BLaER1 treated with 17β-estradiol and CSF1 and Interleukin-3, amounts not matched to agents 10 nM and 100 nM (cell line): ENCODE results near the gene PLEKHG1.

ENCODE experiments used
- H3K27ac ChIP-seq, 11 experiments: shearing (Covaris generic); formaldehyde crosslinking; 2 replicates each; pipeline ENCODE4 v1.8.1; 2022
- H3K27me3 ChIP-seq, 11 experiments: shearing (Covaris generic); formaldehyde crosslinking; 2 replicates each; pipeline ENCODE4 v1.8.1; 2022
- H3K36me3 ChIP-seq, 11 experiments: shearing (Covaris generic); formaldehyde crosslinking; 2 replicates each; pipeline ENCODE4 v1.8.1; 2022
- H3K4me1 ChIP-seq, 10 experiments: shearing (Covaris generic); formaldehyde crosslinking; 2 replicates each; pipeline ENCODE4 v1.8.1; 2022
- H3K4me2 ChIP-seq, 11 experiments: shearing (Covaris generic); formaldehyde crosslinking; 2 replicates each; pipeline ENCODE4 v1.8.1; 2022
- H3K4me3 ChIP-seq, 10 experiments: shearing (Covaris generic); formaldehyde crosslinking; 2 replicates each; pipeline ENCODE4 v1.8.1; 2022
- H3K9ac ChIP-seq, 11 experiments: shearing (Covaris generic); formaldehyde crosslinking; 2 replicates each; pipeline ENCODE4 v1.8.1; 2022
- H3K9me3 ChIP-seq, 11 experiments: shearing (Covaris generic); formaldehyde crosslinking; replicated peaks in 1 of 11; 2 replicates each; pipeline ENCODE4 v1.8.1; 2022
- H4K20me1 ChIP-seq, 11 experiments: shearing (Covaris generic); formaldehyde crosslinking; 2 replicates each; pipeline ENCODE4 v1.8.1; 2022
- Cebpa-rat ChIP-seq, 11 experiments: shearing (Covaris generic); IDR thresholded peaks; 2 replicates each; pipeline ENCODE4 v1.8.1; 2022

PLEKHG1 gene

GRCh38 chr6:150619275-150619674, 19.6 kb downstream of the PLEKHG1 start:
- H4K20me1 ChIP-seq: peaks cover 0 to 10% (median 0%) of the 10 kb centered on the region in 11 experiments; a peak in 7 of 22 replicates
- H3K4me3 ChIP-seq: no peak overlapping the region
- H3K27me3 ChIP-seq: peaks cover 0 to 85% (median 0%) of the 10 kb centered on the region in 11 experiments; a peak in 8 of 22 replicates
- H3K9me3 ChIP-seq: peaks cover 0 to 4% (median 0%) of the 10 kb centered on the region in 11 experiments; a peak in 2 of 22 replicates
- no peak overlapping the region for H3K27ac ChIP-seq
- peak overlapping the region in 9 of 11 experiments; percentile 1 to 74 (median 38); a peak in 12 of 22 replicates for H3K4me2 ChIP-seq
- no peaks in the 10 kb centered on the region for H3K36me3 ChIP-seq
- H3K4me1 ChIP-seq: peaks cover 20 to 35% (median 28%) of the 10 kb centered on the region in 10 experiments
- TF ChIP-seq Cebpa-rat (IDR thresholded peaks at IDR 0.05): no peak
- H3K9ac ChIP-seq: no peak overlapping the region

GRCh38 chr6:150620244-150620643, 20.6 kb downstream of the PLEKHG1 start:
- H4K20me1 ChIP-seq: peaks cover 0 to 11% (median 0%) of the 10 kb centered on the region in 11 experiments; a peak in 6 of 22 replicates
- H3K9me3 ChIP-seq: peaks cover 0 to 7% (median 0%) of the 10 kb centered on the region in 11 experiments; a peak in 3 of 22 replicates
- H3K27ac ChIP-seq: no peak overlapping the region
- no peak overlapping the region for H3K4me3 ChIP-seq
- H3K9ac ChIP-seq: no peak overlapping the region
- peaks cover 0 to 85% (median 0%) of the 10 kb centered on the region in 11 experiments; a peak in 8 of 22 replicates for H3K27me3 ChIP-seq
- H3K4me2 ChIP-seq: no peak overlapping the region
- H3K4me1 ChIP-seq: peaks cover 20 to 35% (median 28%) of the 10 kb centered on the region in 10 experiments
- no peak for TF ChIP-seq Cebpa-rat (IDR thresholded peaks at IDR 0.05)
- H3K36me3 ChIP-seq: no peaks in the 10 kb centered on the region

- H3K36me3 ChIP-seq: no peaks in the 10 kb centered on the region
- H4K20me1 ChIP-seq: peaks cover 0 to 11% (median 0%) of the 10 kb centered on the region in 11 experiments; a peak in 6 of 22 replicates
- TF ChIP-seq Cebpa-rat (IDR thresholded peaks at IDR 0.05): no peak
- H3K9me3 ChIP-seq: peaks cover 1 to 13% (median 2%) of the 10 kb centered on the region in 11 experiments; a peak in 18 of 22 replicates
- no peak overlapping the region for H3K4me3 ChIP-seq
- H3K27me3 ChIP-seq: peaks cover 0 to 85% (median 0%) of the 10 kb centered on the region in 11 experiments; a peak in 8 of 22 replicates
- no peak overlapping the region for H3K27ac ChIP-seq
- H3K4me1 ChIP-seq: peaks cover 20 to 35% (median 28%) of the 10 kb centered on the region in 10 experiments
- no peak overlapping the region for H3K4me2 ChIP-seq
- H3K9ac ChIP-seq: no peak overlapping the region
Observed at GRCh38 chr6:150620763-150621162, 21.1 kb downstream of the PLEKHG1 start.

GRCh38 chr6:150622476-150622875, 22.8 kb downstream of the PLEKHG1 start:
- Histone ChIP-seq H4K20me1 (peaks cover 0 to 11% (median 0%) of the 10 kb centered on the region in 11 experiments; a peak in 6 of 22 replicates), H3K4me3 (no peak overlapping the region), H3K27me3 (peaks cover 0 to 89% (median 0%) of the 10 kb centered on the region in 11 experiments; a peak in 8 of 22 replicates), H3K4me1 (peaks cover 20 to 30% (median 25%) of the 10 kb centered on the region in 10 experiments), H3K36me3 (0 out of 22 replicates have a peak, but pooled peaks cover 0 to 5% (median 0%) of the 10 kb centered on the region in 11 experiments), H3K27ac (peak overlapping the region in 4 of 11 experiments; percentile 8 to 43 (median 10); a peak in 3 of 22 replicates), H3K4me2 (peak overlapping the region; percentile 49 to 65 (median 59); a peak in 21 of 22 replicates), H3K9me3 (peaks cover 10 to 21% (median 12%) of the 10 kb centered on the region in 11 experiments; a peak in 20 of 22 replicates), H3K9ac (no peak overlapping the region)
- TF ChIP-seq Cebpa-rat (IDR thresholded peaks at IDR 0.05): no peak

- H3K4me1 ChIP-seq: peaks cover 18 to 28% (median 24%) of the 10 kb centered on the region in 10 experiments
- H3K4me2 ChIP-seq: peak overlapping the region; percentile 56 to 65 (median 61)
Observed at GRCh38 chr6:150622941-150623874, 23.5 kb downstream of the PLEKHG1 start.

GRCh38 chr6:150624191-150624590, 24.5 kb downstream of the PLEKHG1 start:
- H3K4me2 ChIP-seq: peak overlapping the region in 2 of 11 experiments; percentile 56 to 61; a peak in 2 of 22 replicates
- TF ChIP-seq Cebpa-rat (IDR thresholded peaks at IDR 0.05): no peak
- peaks cover 17 to 23% (median 20%) of the 10 kb centered on the region in 10 experiments for H3K4me1 ChIP-seq
- H3K9ac ChIP-seq: no peak overlapping the region
- H3K36me3 ChIP-seq: 0 out of 22 replicates have a peak, but pooled peaks cover 0 to 5% (median 0%) of the 10 kb centered on the region in 11 experiments
- H3K9me3 ChIP-seq: peaks cover 10 to 21% (median 12%) of the 10 kb centered on the region in 11 experiments; a peak in 20 of 22 replicates
- peaks cover 0 to 11% (median 0%) of the 10 kb centered on the region in 11 experiments; a peak in 5 of 22 replicates for H4K20me1 ChIP-seq
- H3K27me3 ChIP-seq: peaks cover 0 to 90% (median 0%) of the 10 kb centered on the region in 11 experiments; a peak in 8 of 22 replicates
- no peak overlapping the region for H3K4me3 ChIP-seq
- H3K27ac ChIP-seq: no peak overlapping the region

More at GRCh38 chr6:150622941-150623874, 23.5 kb downstream of the PLEKHG1 start:
- peaks cover 0 to 90% (median 0%) of the 10 kb centered on the region in 11 experiments; a peak in 8 of 22 replicates for H3K27me3 ChIP-seq
- H3K9me3 ChIP-seq: peaks cover 10 to 21% (median 12%) of the 10 kb centered on the region in 11 experiments; a peak in 20 of 22 replicates
- 0 out of 22 replicates have a peak, but pooled peaks cover 0 to 5% (median 0%) of the 10 kb centered on the region in 11 experiments for H3K36me3 ChIP-seq
- no peak overlapping the region for H3K9ac ChIP-seq
- no peak overlapping the region for H3K4me3 ChIP-seq
- TF ChIP-seq Cebpa-rat (IDR thresholded peaks at IDR 0.05): no peak
- peaks cover 0 to 11% (median 0%) of the 10 kb centered on the region in 11 experiments; a peak in 5 of 22 replicates for H4K20me1 ChIP-seq
- H3K27ac ChIP-seq: peak overlapping the region in 3 of 11 experiments; percentile 8 to 43 (median 11); a peak in 3 of 22 replicates

GRCh38 chr6:150625927-150626326, 26.2 kb downstream of the PLEKHG1 start:
- Histone ChIP-seq H3K27ac (no peak overlapping the region), H3K4me1 (peaks cover 16 to 25% (median 21%) of the 10 kb centered on the region in 10 experiments), H4K20me1 (peaks cover 0 to 11% (median 0%) of the 10 kb centered on the region in 11 experiments; a peak in 4 of 22 replicates), H3K4me3 (no peak overlapping the region), H3K27me3 (peaks cover 0 to 89% (median 0%) of the 10 kb centered on the region in 11 experiments; a peak in 8 of 22 replicates), H3K36me3 (0 out of 22 replicates have a peak, but pooled peaks cover 0 to 5% (median 0%) of the 10 kb centered on the region in 11 experiments), H3K9me3 (peaks cover 10 to 21% (median 12%) of the 10 kb centered on the region in 11 experiments; a peak in 20 of 22 replicates), H3K9ac (no peak overlapping the region), H3K4me2 (no peak overlapping the region)
- TF ChIP-seq Cebpa-rat (IDR thresholded peaks at IDR 0.05): no peak

- Histone ChIP-seq H3K27ac (no peak overlapping the region), H3K9ac (no peak overlapping the region), H3K4me1 (peaks cover 23 to 32% (median 32%) of the 10 kb centered on the region in 10 experiments), H4K20me1 (peaks cover 0 to 15% (median 0%) of the 10 kb centered on the region in 11 experiments; a peak in 4 of 22 replicates), H3K4me2 (no peak overlapping the region), H3K4me3 (no peak overlapping the region), H3K9me3 (peaks cover 10 to 21% (median 12%) of the 10 kb centered on the region in 11 experiments; a peak in 20 of 22 replicates), H3K27me3 (peaks cover 0 to 89% (median 0%) of the 10 kb centered on the region in 11 experiments; a peak in 8 of 22 replicates), H3K36me3 (0 out of 22 replicates have a peak, but pooled peaks cover 0 to 5% (median 0%) of the 10 kb centered on the region in 11 experiments)
- no peak for TF ChIP-seq Cebpa-rat (IDR thresholded peaks at IDR 0.05)
Observed at GRCh38 chr6:150627154-150627553, 27.5 kb downstream of the PLEKHG1 start.
